ENCODE data around the gene CPT1A. TPM values are rescaled to one million over a fixed set of nuclear protein-coding genes. Genes with fewer than 3 reads are reported as not detected.

The CPT1A gene
- total RNA-seq, 1 donor from 2014 or later, result 76.3 TPM

- peak overlapping the region; percentile 6 to 66 for H3K4me3 ChIP-seq
- intact Hi-C loops (cut with DNase I), result no loop called here
- TF ChIP-seq, protein P1, sequence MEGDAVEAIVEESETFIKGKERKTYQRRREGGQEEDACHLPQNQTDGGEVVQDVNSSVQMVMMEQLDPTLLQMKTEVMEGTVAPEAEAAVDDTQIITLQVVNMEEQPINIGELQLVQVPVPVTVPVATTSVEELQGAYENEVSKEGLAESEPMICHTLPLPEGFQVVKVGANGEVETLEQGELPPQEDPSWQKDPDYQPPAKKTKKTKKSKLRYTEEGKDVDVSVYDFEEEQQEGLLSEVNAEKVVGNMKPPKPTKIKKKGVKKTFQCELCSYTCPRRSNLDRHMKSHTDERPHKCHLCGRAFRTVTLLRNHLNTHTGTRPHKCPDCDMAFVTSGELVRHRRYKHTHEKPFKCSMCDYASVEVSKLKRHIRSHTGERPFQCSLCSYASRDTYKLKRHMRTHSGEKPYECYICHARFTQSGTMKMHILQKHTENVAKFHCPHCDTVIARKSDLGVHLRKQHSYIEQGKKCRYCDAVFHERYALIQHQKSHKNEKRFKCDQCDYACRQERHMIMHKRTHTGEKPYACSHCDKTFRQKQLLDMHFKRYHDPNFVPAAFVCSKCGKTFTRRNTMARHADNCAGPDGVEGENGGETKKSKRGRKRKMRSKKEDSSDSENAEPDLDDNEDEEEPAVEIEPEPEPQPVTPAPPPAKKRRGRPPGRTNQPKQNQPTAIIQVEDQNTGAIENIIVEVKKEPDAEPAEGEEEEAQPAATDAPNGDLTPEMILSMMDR (IDR thresholded peaks at IDR 0.05), result no peak
- peak overlapping the region; percentile 4 to 16 for H3K27ac ChIP-seq
- peaks cover 3 to 12% of the 10 kb centered on the region in 2 donors for H3K4me1 ChIP-seq
- no peaks in the 10 kb centered on the region for H3K9me3 ChIP-seq
- H3K27me3 ChIP-seq, result no peaks in the 10 kb centered on the region
- peaks cover 0 to 16% of the 10 kb centered on the region in 2 donors for H3K36me3 ChIP-seq
- DNase-seq (ENCODE audit: low spot score in 2 of 2), result no peak
Measured at GRCh38 chr11:68750195-68751003, 91.3 kb downstream of the CPT1A start.

- H3K27me3 ChIP-seq, result no peaks in the 10 kb centered on the region
- no peak for DNase-seq (ENCODE audit: low spot score in 2 of 2)
- H3K36me3 ChIP-seq, result peaks cover 0 to 9% of the 10 kb centered on the region in 2 donors
- intact Hi-C loops (cut with DNase I), result no loop called here
- H3K9me3 ChIP-seq, result no peaks in the 10 kb centered on the region
- TF ChIP-seq, protein P1 (IDR thresholded peaks at IDR 0.05), result no peak
- H3K4me1 ChIP-seq, result peaks cover 3 to 12% of the 10 kb centered on the region in 2 donors
- no peak overlapping the region for H3K4me3 ChIP-seq
- H3K27ac ChIP-seq, result peak overlapping the region; percentile 4 to 16
Measured at GRCh38 chr11:68749229-68750123, 92.2 kb downstream of the CPT1A start.

DNA sequence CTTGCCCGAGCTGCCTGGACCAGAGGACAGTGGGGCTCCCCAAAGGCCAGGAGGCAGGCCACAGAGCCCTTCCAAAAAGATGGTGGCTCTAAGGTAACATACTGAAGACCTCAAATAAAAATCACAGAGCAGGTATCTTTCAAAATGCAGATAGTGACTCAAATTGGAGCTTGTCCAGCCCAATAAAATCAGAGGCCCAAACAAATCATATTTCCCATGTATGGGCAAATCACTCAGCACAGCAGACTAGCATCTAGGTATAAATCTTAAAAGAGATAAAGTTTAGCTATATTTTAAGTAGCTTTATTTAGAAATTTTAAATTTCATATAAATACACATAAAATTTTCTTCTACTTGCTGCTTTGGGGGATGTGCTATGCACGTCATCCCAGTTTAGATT, 93.7 kb downstream of the CPT1A start:
- DNase-seq (ENCODE audit: low spot score in 2 of 2), result no peak
- H3K4me1 ChIP-seq, result peaks cover 3 to 12% of the 10 kb centered on the region in 2 donors
- intact Hi-C loops (cut with DNase I), result no loop called here
- H3K27ac ChIP-seq, result no peak overlapping the region
- H3K27me3 ChIP-seq, result no peaks in the 10 kb centered on the region
- H3K4me3 ChIP-seq, result no peak overlapping the region
- H3K9me3 ChIP-seq, result no peaks in the 10 kb centered on the region
- TF ChIP-seq, protein P1 (IDR thresholded peaks at IDR 0.05), result no peak
- no peaks in the 10 kb centered on the region for H3K36me3 ChIP-seq

GRCh38 chr11:68743539-68743938, 98.2 kb downstream of the CPT1A start:
- peak in 1 of 2 donors; percentile 7 for DNase-seq (ENCODE audit: low spot score in 2 of 2)
- TF ChIP-seq, protein P1 (IDR thresholded peaks at IDR 0.05), result no peak
- H3K27me3 ChIP-seq, result no peaks in the 10 kb centered on the region
- H3K27ac ChIP-seq, result no peak overlapping the region
- intact Hi-C loops (cut with DNase I), result no loop called here
- H3K4me3 ChIP-seq, result no peak overlapping the region
- H3K9me3 ChIP-seq, result no peaks in the 10 kb centered on the region
- no peaks in the 10 kb centered on the region for H3K4me1 ChIP-seq
- H3K36me3 ChIP-seq, result no peaks in the 10 kb centered on the region

DNA sequence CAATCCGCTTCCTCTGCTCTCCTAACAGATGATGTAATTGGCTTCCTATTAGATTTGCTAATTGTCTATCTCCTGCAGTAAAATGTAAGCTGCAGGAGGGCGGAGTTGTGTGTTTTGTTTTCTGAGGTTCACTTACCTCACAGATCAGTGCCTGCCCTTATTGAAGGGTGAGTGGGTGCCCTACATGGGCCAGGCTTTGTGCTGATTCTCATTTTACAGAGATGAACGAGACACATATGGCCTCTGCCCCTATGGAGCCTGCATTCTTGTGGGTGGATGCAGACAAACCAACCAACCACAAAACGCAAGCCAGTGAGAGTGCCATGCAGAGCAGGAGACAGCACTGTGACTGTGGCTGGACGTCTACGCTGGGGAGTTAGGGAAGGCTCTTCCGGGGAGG, 100.3 kb downstream of the CPT1A start:
- DNase-seq (ENCODE audit: low spot score in 2 of 2), result no peak
- TF ChIP-seq, protein P1 (IDR thresholded peaks at IDR 0.05), result no peak
- Histone ChIP-seq H3K27ac (no peak overlapping the region), H3K27me3 (no peaks in the 10 kb centered on the region), H3K4me3 (no peak overlapping the region), H3K4me1 (no peaks in the 10 kb centered on the region), H3K36me3 (no peaks in the 10 kb centered on the region), H3K9me3 (no peaks in the 10 kb centered on the region)
- intact Hi-C loops (cut with DNase I), result no loop called here

Data from ascending aorta (tissue), 2 donors.